GM19035 (cell line): ENCODE data around the gene LAIR2.
"Not testable (repeated sequence)": the region's sequence is repeated elsewhere in the genome, so short reads cannot be mapped to it uniquely, and the experiment has no call there.

ENCODE experiments used
- ATAC-seq: cut with Tn5 transposase; IDR thresholded peaks from one replicate; pipeline ENCODE4 v1.9.1; 2021; ENCODE audit not compliant: unreplicated experiment

The LAIR2 gene

GRCh38 chr19:54464044-54464629 lies 38.5 kb upstream of the LAIR2 start:
- peak; percentile 49 for ATAC-seq

GRCh38 chr19:54464630-54465425 lies 37.8 kb upstream of the LAIR2 start:
- peak; percentile 31 for ATAC-seq

- ATAC-seq = no peak
These were observed 37.1 kb upstream of the LAIR2 start for GRCh38 chr19:54465426-54466109.

- not testable (repeated sequence) for ATAC-seq
These were observed 36.5 kb upstream of the LAIR2 start for GRCh38 chr19:54466110-54466480.

- no peak for ATAC-seq
These were observed 33.1 kb upstream of the LAIR2 start for GRCh38 chr19:54469496-54469934.

- ATAC-seq = no peak
These were observed 32.2 kb upstream of the LAIR2 start for GRCh38 chr19:54470276-54470887.

GRCh38 chr19:54470991-54471782 lies 31.4 kb upstream of the LAIR2 start:
- no peak for ATAC-seq

- ATAC-seq = no peak
These were observed 29.4 kb upstream of the LAIR2 start, which contains the start of gene CDC42EP5 for GRCh38 chr19:54473071-54473891. Gene CDC42EP5, minus strand, starts transcription at chr19:54473296. Its CDS starts 7,749 bp downstream, at chr19:54465547.

GRCh38 chr19:54473892-54474372 lies 28.7 kb upstream of the LAIR2 start:
- no peak for ATAC-seq

- ATAC-seq = no peak
These were observed 26.9 kb upstream of the LAIR2 start for GRCh38 chr19:54475706-54476105.

- no peak for ATAC-seq
These were observed 25.0 kb upstream of the LAIR2 start for GRCh38 chr19:54477650-54478049.

GRCh38 chr19:54478677-54479266 lies 23.9 kb upstream of the LAIR2 start:
- no peak for ATAC-seq

GRCh38 chr19:54480051-54480450 lies 22.6 kb upstream of the LAIR2 start:
- no peak for ATAC-seq

- no peak for ATAC-seq
These were observed 21.2 kb upstream of the LAIR2 start for GRCh38 chr19:54481326-54481930.

GRCh38 chr19:54482889-54483288 lies 19.7 kb upstream of the LAIR2 start:
- no peak for ATAC-seq

GRCh38 chr19:54484451-54484850 lies 18.2 kb upstream of the LAIR2 start:
- ATAC-seq = no peak

GRCh38 chr19:54485851-54486250 lies 16.8 kb upstream of the LAIR2 start:
- no peak for ATAC-seq

GRCh38 chr19:54489341-54489740 lies 13.3 kb upstream of the LAIR2 start:
- ATAC-seq = no peak

GRCh38 chr19:54489766-54490165 lies 12.9 kb upstream of the LAIR2 start:
- no peak for ATAC-seq
